ENCODE data around the gene SAP30L. TPM values are rescaled to one million over a fixed set of nuclear protein-coding genes. Genes with fewer than 3 reads are reported as not detected.

Gene SAP30L
- total RNA-seq, 1 experiment from 2014 or later, result 53.0 TPM

- H3K9me2 ChIP-seq (ENCODE audit: insufficient read depth), result no peaks in the 10 kb centered on the region
- peaks cover 6% of the 10 kb centered on the region; the same call in 1 of the 2 replicates for H3F3A ChIP-seq (ENCODE audit: insufficient read depth, low read depth)
- H3K36me3 ChIP-seq (ENCODE audit: low read depth), result no peaks in the 10 kb centered on the region
- no peak for DNase-seq
- ChIA-PET POLR2A (ENCODE audit: unreplicated experiment) (no interaction called here), CTCF (interaction anchor here (0.9 to 1.1 kb wide), 3 partner anchors 142 to 394 kb away, joined by 3 read pairs; no protein-coding TSS in a partner anchor)
- H3K27ac ChIP-seq, result no peak overlapping the region
- no peaks in the 10 kb centered on the region for H3K9me3 ChIP-seq (ENCODE audit: insufficient read depth, low read depth)
- BruUV-seq (replicated peaks), result no TSS peak
- no peak overlapping the region for H2AFZ ChIP-seq
- H3K79me2 ChIP-seq (ENCODE audit: low read depth), result no peaks in the 10 kb centered on the region
- H3K4me1 ChIP-seq (replicated peaks; ENCODE audit: insufficient read depth), result peaks cover 23% of the 10 kb centered on the region
- H3K27me3 ChIP-seq (ENCODE audit: insufficient read depth, low read depth), result no peaks in the 10 kb centered on the region
- intact Hi-C loops (cut with micrococcal nuclease; ENCODE audit: unreplicated experiment), result loop anchor here (1.0 to 2.0 kb wide), 3 partner anchors 144 to 492 kb away; no protein-coding TSS in a partner anchor
- no peak overlapping the region for H3K4me2 ChIP-seq
- no peaks in the 10 kb centered on the region for H4K20me1 ChIP-seq (ENCODE audit: insufficient read depth)
- no peak overlapping the region for H3K4me3 ChIP-seq
- TF ChIP-seq EZH2 (IDR thresholded peaks at IDR 0.05; ENCODE audit: low read depth), result no peak
- no peak for TF ChIP-seq CTCF (conservative IDR thresholded peaks at IDR 0.05)
Measured at GRCh38 chr5:154466671-154467070, 20.9 kb downstream of the SAP30L start.

- intact Hi-C loops (cut with micrococcal nuclease; ENCODE audit: unreplicated experiment), result loop anchor here (1.0 to 2.0 kb wide), 3 partner anchors 142 to 493 kb away; no protein-coding TSS in a partner anchor
- H3K4me2 ChIP-seq, result peak overlapping the region; percentile 66
- POLR2A ChIA-PET (ENCODE audit: unreplicated experiment), result no interaction called here
- peaks cover 4% of the 10 kb centered on the region; the same call in 1 of the 2 replicates for H3F3A ChIP-seq (ENCODE audit: insufficient read depth, low read depth)
- no peaks in the 10 kb centered on the region for H4K20me1 ChIP-seq (ENCODE audit: insufficient read depth)
- no peak for TF ChIP-seq EZH2 (IDR thresholded peaks at IDR 0.05; ENCODE audit: low read depth)
- peak; percentile 92 for TF ChIP-seq CTCF (conservative IDR thresholded peaks at IDR 0.05)
- no peaks in the 10 kb centered on the region for H3K27me3 ChIP-seq (ENCODE audit: insufficient read depth, low read depth)
- no peak overlapping the region for H3K27ac ChIP-seq
- CTCF ChIA-PET, result interaction anchor here (0.6 to 0.8 kb wide), 2 partner anchors 11 to 319 kb away, joined by 4 read pairs; no protein-coding TSS in a partner anchor
- BruUV-seq (replicated peaks), result no TSS peak
- no peaks in the 10 kb centered on the region for H3K9me3 ChIP-seq (ENCODE audit: insufficient read depth, low read depth)
- H3K9me2 ChIP-seq (ENCODE audit: insufficient read depth), result no peaks in the 10 kb centered on the region
- H3K4me3 ChIP-seq, result no peak overlapping the region
- peak overlapping the region; percentile 72 for H2AFZ ChIP-seq
- peaks cover 23% of the 10 kb centered on the region for H3K4me1 ChIP-seq (replicated peaks; ENCODE audit: insufficient read depth)
- H3K79me2 ChIP-seq (ENCODE audit: low read depth), result no peaks in the 10 kb centered on the region
- no peaks in the 10 kb centered on the region for H3K36me3 ChIP-seq (ENCODE audit: low read depth)
- peak; percentile 54 to 84 for DNase-seq
Measured at GRCh38 chr5:154467655-154468354, 22.0 kb downstream of the SAP30L start.

GRCh38 chr5:154470137-154470536, 24.3 kb downstream of the SAP30L start:
- peaks cover 10% of the 10 kb centered on the region; the same call in 1 of the 2 replicates for H3K27me3 ChIP-seq (ENCODE audit: insufficient read depth, low read depth)
- H4K20me1 ChIP-seq (ENCODE audit: insufficient read depth), result no peaks in the 10 kb centered on the region
- intact Hi-C loops (cut with micrococcal nuclease; ENCODE audit: unreplicated experiment), result no loop called here

More at GRCh38 chr5:154470137-154470536, 24.3 kb downstream of the SAP30L start:
- Histone ChIP-seq H2AFZ (no peak overlapping the region), H3K9me3 (ENCODE audit: insufficient read depth, low read depth) (no peaks in the 10 kb centered on the region), H3K79me2 (ENCODE audit: low read depth) (no peaks in the 10 kb centered on the region), H3F3A (ENCODE audit: insufficient read depth, low read depth) (peaks cover 4% of the 10 kb centered on the region; the same call in 1 of the 2 replicates), H3K4me2 (no peak overlapping the region), H3K4me3 (no peak overlapping the region), H3K27ac (no peak overlapping the region), H3K4me1 (replicated peaks; ENCODE audit: insufficient read depth) (peaks cover 19% of the 10 kb centered on the region), H3K9me2 (ENCODE audit: insufficient read depth) (no peaks in the 10 kb centered on the region), H3K36me3 (ENCODE audit: low read depth) (no peaks in the 10 kb centered on the region)
- CTCF ChIA-PET, result interaction anchor here (0.5 to 0.7 kb wide), 2 partner anchors 142 to 234 kb away, joined by 5 to 6 read pairs; no protein-coding TSS in a partner anchor
- DNase-seq, result no peak
- BruUV-seq (replicated peaks), result no TSS peak
- TF ChIP-seq EZH2 (IDR thresholded peaks at IDR 0.05; ENCODE audit: low read depth) (no peak), CTCF (conservative IDR thresholded peaks at IDR 0.05) (no peak)
- POLR2A ChIA-PET (ENCODE audit: unreplicated experiment), result no interaction called here

All from PC-9 (cell line).